ENCODE measurements around the gene ZNF777. TPM values are rescaled to one million over a fixed set of nuclear protein-coding genes. Genes with fewer than 3 reads are reported as not detected.

The ZNF777 gene
- total RNA-seq (3.8 TPM), polyA plus RNA-seq (6.7 TPM)
- long read RNA-seq, donor 1 = 0 reads
- long read RNA-seq, donor 2 = 0 reads
- long read RNA-seq, donor 3 = 0 reads
- long read RNA-seq, donor 4 = 0 reads
- long read RNA-seq, donor 5 = 0 reads
- long read RNA-seq, donor 6 = 0 reads
- long read RNA-seq, donor 7 = 0 reads
- long read RNA-seq, donor 8 = 0 reads
- long read RNA-seq, donor 9 = 0 reads
- long read RNA-seq, donor 10 = 0 reads

DNA sequence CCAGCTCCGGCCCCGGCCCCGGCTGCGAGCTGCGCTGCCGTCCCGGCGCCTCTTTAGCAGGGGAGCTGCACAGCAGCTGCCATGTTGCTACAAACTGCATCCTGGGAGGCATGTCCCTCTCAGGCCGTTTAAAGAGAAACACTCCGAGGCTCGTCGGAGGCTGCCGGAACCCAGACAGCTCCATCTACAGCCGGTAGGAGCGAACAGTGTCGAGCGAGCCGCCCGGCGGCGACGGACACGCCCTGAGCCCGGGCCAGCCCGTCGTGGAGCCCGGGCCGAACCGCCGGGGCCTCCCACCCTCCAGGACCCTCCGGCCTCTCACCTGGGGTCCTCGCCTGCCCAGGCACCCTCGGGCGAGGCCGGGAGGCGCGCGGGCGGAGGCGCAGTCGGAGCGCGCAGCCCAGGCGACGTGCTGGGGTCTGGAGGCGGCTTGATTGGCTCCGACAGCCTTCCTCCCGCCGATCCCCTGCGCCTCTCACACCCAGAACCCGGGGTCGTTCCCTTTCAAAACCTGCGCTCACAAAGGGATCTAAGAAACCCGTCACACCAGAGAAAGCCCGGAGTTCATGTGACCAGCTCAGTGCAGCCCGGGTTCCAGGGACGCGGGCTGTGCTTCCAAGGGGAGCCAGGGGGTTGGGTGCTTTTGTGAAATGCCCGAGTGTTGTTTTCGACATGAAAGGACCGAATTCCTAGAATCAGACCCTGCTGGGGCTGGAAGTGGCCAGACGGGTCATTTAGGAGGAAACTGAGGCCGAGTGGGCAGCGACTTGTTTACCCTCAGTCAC, at the start of gene ZNF777:
ZNF777 (minus strand) TSS at position 570 of the 785 bp plus-strand sequence. CDS start 5,040 bp downstream, outside the sequence.
- peak within 1 kb of the TSS; percentile 48 to 93 for H3K4me3 ChIP-seq (ENCODE audit: low read length in 2 of 2)
- H3K4me1 ChIP-seq (ENCODE audit: control insufficient read depth in 2 of 2, insufficient read depth in 2 of 2, low read length in 2 of 2) = peaks cover 9 to 11% of the 10 kb centered on the region in 2 donors
- H3K9me3 ChIP-seq (ENCODE audit: control insufficient read depth in 2 of 2, insufficient read depth in 1 of 2, low read length in 1 of 2) = peaks cover 0 to 4% of the 10 kb centered on the region in 2 donors
- H3K27ac ChIP-seq (ENCODE audit: low read depth in 1 of 2, low read length in 1 of 2) = peak within 1 kb of the TSS in 1 of 2 donors; percentile 72
- peaks cover 8% of the 10 kb centered on the region in 2 donors for H3K36me3 ChIP-seq (ENCODE audit: control insufficient read depth in 2 of 2, insufficient read depth in 2 of 2, low read length in 1 of 2)
- peaks cover 0 to 46% of the 10 kb centered on the region in 2 donors for H3K27me3 ChIP-seq (ENCODE audit: control insufficient read depth in 2 of 2, insufficient read depth in 1 of 2, low read length in 1 of 2)
- peak; percentile 51 to 89 (median 64) for DNase-seq (ENCODE audit: low read depth in 6 of 9, low spot score in 9 of 9)
- WGBS = 1% methylated on average over 64 of the region's 64 CpGs

DNA sequence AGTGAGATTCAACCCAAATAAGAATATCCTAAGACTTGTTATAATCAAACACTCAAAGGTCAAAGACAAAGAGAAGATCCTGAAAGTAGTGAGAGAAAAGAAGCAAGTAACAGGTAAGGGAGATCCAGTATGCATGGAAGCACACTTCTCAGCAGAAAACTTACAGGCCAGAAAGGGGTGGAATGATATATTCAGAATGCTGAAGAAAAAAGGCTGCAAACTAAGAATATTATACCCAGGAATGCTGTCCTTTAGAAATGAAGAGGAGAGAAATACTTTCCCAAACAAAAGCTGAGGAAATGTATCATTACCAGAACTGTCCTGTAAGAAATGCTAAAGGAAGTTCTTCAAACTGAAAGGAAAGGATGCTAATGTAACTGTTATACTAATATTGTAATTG, 49.4 kb upstream of the ZNF777 start:
- DNase-seq (ENCODE audit: low read depth in 6 of 9, low spot score in 9 of 9) = no peak
- H3K27me3 ChIP-seq (ENCODE audit: control insufficient read depth in 2 of 2, insufficient read depth in 1 of 2, low read length in 1 of 2) = no peaks in the 10 kb centered on the region
- H3K27ac ChIP-seq (ENCODE audit: low read depth in 1 of 2, low read length in 1 of 2) = no peak overlapping the region
- H3K4me1 ChIP-seq (ENCODE audit: control insufficient read depth in 2 of 2, insufficient read depth in 2 of 2, low read length in 2 of 2) = no peaks in the 10 kb centered on the region
- H3K4me3 ChIP-seq (ENCODE audit: low read length in 2 of 2) = no peak overlapping the region
- peaks cover 0 to 17% of the 10 kb centered on the region in 2 donors for H3K9me3 ChIP-seq (ENCODE audit: control insufficient read depth in 2 of 2, insufficient read depth in 1 of 2, low read length in 1 of 2)
- no peaks in the 10 kb centered on the region for H3K36me3 ChIP-seq (ENCODE audit: control insufficient read depth in 2 of 2, insufficient read depth in 2 of 2, low read length in 1 of 2)

DNA sequence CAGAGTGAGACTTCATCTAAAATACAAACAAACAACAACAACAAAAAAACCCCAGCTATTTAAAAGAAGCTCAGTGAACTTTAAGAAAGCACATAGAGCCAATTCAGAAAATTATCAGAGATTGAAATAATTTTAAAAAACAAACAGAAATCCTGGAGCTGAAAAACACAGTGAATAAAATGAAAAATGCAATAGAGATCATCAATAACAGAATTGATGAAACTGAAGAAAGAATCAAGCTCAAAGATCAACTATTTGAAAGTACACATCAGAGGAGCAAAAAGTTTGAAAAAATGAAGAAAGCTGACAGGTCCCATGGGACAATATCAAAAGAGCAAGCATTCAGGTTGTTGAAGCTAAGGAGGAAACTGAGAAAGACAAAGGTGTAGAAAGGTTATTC, 48.9 kb upstream of the ZNF777 start:
- H3K4me3 ChIP-seq (ENCODE audit: low read length in 2 of 2) = no peak overlapping the region
- H3K9me3 ChIP-seq (ENCODE audit: control insufficient read depth in 2 of 2, insufficient read depth in 1 of 2, low read length in 1 of 2) = peaks cover 0 to 17% of the 10 kb centered on the region in 2 donors
- no peaks in the 10 kb centered on the region for H3K36me3 ChIP-seq (ENCODE audit: control insufficient read depth in 2 of 2, insufficient read depth in 2 of 2, low read length in 1 of 2)
- no peaks in the 10 kb centered on the region for H3K27me3 ChIP-seq (ENCODE audit: control insufficient read depth in 2 of 2, insufficient read depth in 1 of 2, low read length in 1 of 2)
- no peaks in the 10 kb centered on the region for H3K4me1 ChIP-seq (ENCODE audit: control insufficient read depth in 2 of 2, insufficient read depth in 2 of 2, low read length in 2 of 2)
- DNase-seq (ENCODE audit: low read depth in 6 of 9, low spot score in 9 of 9) = no peak
- no peak overlapping the region for H3K27ac ChIP-seq (ENCODE audit: low read depth in 1 of 2, low read length in 1 of 2)

DNA sequence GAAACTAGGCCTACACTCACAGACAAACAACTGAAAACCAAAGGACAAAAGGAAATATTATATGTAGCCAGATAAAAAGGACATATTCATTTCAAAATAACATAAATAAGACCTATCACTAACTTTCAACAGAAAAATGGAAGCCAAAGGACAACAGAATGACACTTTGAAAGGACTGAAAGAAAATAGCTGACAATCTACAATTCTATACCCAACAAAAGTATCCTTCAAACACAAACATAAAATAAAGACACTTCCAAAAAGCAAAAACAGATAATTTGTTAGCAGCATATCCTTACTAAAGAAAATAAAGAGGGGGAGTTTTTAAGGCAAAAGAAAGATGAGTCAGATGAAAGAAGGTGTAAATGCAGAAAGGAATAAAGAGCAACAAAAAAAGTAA, 44.7 kb upstream of the ZNF777 start:
- DNase-seq (ENCODE audit: low read depth in 6 of 9, low spot score in 9 of 9) = no peak
- H3K27ac ChIP-seq (ENCODE audit: low read depth in 1 of 2, low read length in 1 of 2) = no peak overlapping the region
- no peaks in the 10 kb centered on the region for H3K4me1 ChIP-seq (ENCODE audit: control insufficient read depth in 2 of 2, insufficient read depth in 2 of 2, low read length in 2 of 2)
- H3K27me3 ChIP-seq (ENCODE audit: control insufficient read depth in 2 of 2, insufficient read depth in 1 of 2, low read length in 1 of 2) = peaks cover 0 to 2% of the 10 kb centered on the region in 2 donors
- no peaks in the 10 kb centered on the region for H3K36me3 ChIP-seq (ENCODE audit: control insufficient read depth in 2 of 2, insufficient read depth in 2 of 2, low read length in 1 of 2)
- H3K9me3 ChIP-seq (ENCODE audit: control insufficient read depth in 2 of 2, insufficient read depth in 1 of 2, low read length in 1 of 2) = peaks cover 0 to 17% of the 10 kb centered on the region in 2 donors
- no peak overlapping the region for H3K4me3 ChIP-seq (ENCODE audit: low read length in 2 of 2)

DNA sequence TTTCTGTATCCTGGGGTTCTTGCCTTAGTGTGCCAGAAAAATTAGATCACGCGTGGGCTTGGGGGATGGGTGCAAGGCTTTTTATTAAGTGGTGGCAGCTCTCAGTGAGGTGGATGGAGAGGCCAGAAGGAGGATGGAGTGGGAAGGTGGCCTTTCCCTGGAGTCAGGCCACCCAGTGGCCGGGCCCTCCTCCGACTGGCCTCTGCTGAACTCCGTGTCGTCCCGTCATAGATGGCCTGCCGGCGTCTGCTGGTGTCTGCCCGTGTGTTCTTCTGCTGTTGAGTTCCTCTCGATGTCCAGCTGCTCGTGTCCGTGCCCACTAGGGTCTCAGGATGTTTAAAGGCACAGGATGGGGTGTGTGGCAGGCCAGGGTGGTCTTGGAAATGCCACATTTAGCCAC, 40.8 kb upstream of the ZNF777 start:
- H3K9me3 ChIP-seq (ENCODE audit: control insufficient read depth in 2 of 2, insufficient read depth in 1 of 2, low read length in 1 of 2) = no peaks in the 10 kb centered on the region
- WGBS = 95% methylated on average over 13 of the region's 13 CpGs
- H3K4me3 ChIP-seq (ENCODE audit: low read length in 2 of 2) = no peak overlapping the region
- no peaks in the 10 kb centered on the region for H3K4me1 ChIP-seq (ENCODE audit: control insufficient read depth in 2 of 2, insufficient read depth in 2 of 2, low read length in 2 of 2)
- no peak overlapping the region for H3K27ac ChIP-seq (ENCODE audit: low read depth in 1 of 2, low read length in 1 of 2)
- no peak for DNase-seq (ENCODE audit: low read depth in 6 of 9, low spot score in 9 of 9)
- H3K36me3 ChIP-seq (ENCODE audit: control insufficient read depth in 2 of 2, insufficient read depth in 2 of 2, low read length in 1 of 2) = no peaks in the 10 kb centered on the region
- H3K27me3 ChIP-seq (ENCODE audit: control insufficient read depth in 2 of 2, insufficient read depth in 1 of 2, low read length in 1 of 2) = peaks cover 0 to 3% of the 10 kb centered on the region in 2 donors

DNA sequence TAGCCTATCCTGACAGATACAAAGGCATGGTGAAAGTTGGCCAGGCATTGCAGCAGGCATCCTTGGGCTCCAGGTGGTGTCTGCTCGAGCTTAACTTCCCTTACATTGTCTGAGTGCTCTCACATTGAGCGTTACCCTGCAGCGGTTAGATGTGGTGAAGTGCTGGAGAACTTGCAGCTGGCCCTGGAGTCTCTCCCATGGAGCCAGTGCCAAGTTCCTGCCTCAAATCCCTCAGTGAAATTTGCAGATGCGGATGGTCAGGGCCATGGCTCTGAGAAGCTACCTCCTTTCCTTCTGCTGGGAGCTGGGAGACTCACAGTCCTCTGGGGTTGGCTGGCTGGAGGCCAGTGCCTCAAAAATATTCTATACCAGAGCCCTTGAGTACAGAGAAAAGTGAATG, 40.0 kb upstream of the ZNF777 start:
- Histone ChIP-seq H3K27ac (ENCODE audit: low read depth in 1 of 2, low read length in 1 of 2) (no peak overlapping the region), H3K4me3 (ENCODE audit: low read length in 2 of 2) (no peak overlapping the region), H3K36me3 (ENCODE audit: control insufficient read depth in 2 of 2, insufficient read depth in 2 of 2, low read length in 1 of 2) (no peaks in the 10 kb centered on the region), H3K9me3 (ENCODE audit: control insufficient read depth in 2 of 2, insufficient read depth in 1 of 2, low read length in 1 of 2) (no peaks in the 10 kb centered on the region), H3K27me3 (ENCODE audit: control insufficient read depth in 2 of 2, insufficient read depth in 1 of 2, low read length in 1 of 2) (peaks cover 0 to 3% of the 10 kb centered on the region in 2 donors), H3K4me1 (ENCODE audit: control insufficient read depth in 2 of 2, insufficient read depth in 2 of 2, low read length in 2 of 2) (peaks cover 0 to 5% of the 10 kb centered on the region in 2 donors)
- WGBS = 88% methylated on average over 4 of the region's 4 CpGs
- no peak for DNase-seq (ENCODE audit: low read depth in 6 of 9, low spot score in 9 of 9)

DNA sequence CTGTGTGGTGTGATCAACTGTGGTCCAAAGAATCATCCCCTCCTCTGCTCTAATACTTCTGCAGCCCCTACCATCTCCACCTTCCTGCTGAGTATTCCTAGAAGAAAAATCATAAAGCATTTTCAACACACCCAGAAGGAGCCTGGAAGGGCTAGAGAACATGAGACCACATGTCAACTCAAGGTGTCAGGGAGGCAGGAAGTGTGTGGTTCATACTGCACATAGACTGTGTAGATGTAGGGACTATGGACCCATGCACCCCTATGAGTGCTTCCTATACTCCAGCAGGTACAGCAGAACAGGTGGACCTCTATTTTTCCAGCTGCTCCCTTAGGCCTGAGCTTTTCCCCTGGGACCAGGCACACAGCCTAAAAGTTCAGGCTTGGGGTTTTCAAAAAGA, 39.3 kb upstream of the ZNF777 start:
- no peaks in the 10 kb centered on the region for H3K9me3 ChIP-seq (ENCODE audit: control insufficient read depth in 2 of 2, insufficient read depth in 1 of 2, low read length in 1 of 2)
- H3K4me1 ChIP-seq (ENCODE audit: control insufficient read depth in 2 of 2, insufficient read depth in 2 of 2, low read length in 2 of 2) = peaks cover 0 to 12% of the 10 kb centered on the region in 2 donors
- H3K4me3 ChIP-seq (ENCODE audit: low read length in 2 of 2) = no peak overlapping the region
- H3K27me3 ChIP-seq (ENCODE audit: control insufficient read depth in 2 of 2, insufficient read depth in 1 of 2, low read length in 1 of 2) = peaks cover 0 to 3% of the 10 kb centered on the region in 2 donors
- no peak overlapping the region for H3K27ac ChIP-seq (ENCODE audit: low read depth in 1 of 2, low read length in 1 of 2)
- no peaks in the 10 kb centered on the region for H3K36me3 ChIP-seq (ENCODE audit: control insufficient read depth in 2 of 2, insufficient read depth in 2 of 2, low read length in 1 of 2)
- DNase-seq (ENCODE audit: low read depth in 6 of 9, low spot score in 9 of 9) = peak in 1 of 9 donors; percentile 27

DNA sequence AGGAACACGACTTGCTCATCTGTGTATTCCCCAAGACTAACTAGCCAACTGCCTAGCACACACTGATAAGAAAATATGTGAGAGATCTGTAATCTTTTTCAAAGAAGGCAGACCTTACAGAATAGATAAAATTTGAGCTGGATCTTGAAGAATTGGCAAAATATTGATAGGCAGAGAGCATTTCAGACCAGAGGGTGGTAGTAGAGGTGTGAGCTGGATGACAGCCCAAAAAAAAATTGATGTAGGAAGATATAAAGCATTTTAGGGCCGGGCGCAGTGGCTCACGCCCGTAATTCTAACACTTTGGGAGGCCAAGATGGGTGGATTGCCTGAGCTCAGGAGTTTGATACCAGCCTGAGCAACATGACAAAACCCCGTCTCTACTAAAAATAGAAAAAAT, 37.9 kb upstream of the ZNF777 start:
- no peak for DNase-seq (ENCODE audit: low read depth in 6 of 9, low spot score in 9 of 9)
- Histone ChIP-seq H3K27ac (ENCODE audit: low read depth in 1 of 2, low read length in 1 of 2) (no peak overlapping the region), H3K4me1 (ENCODE audit: control insufficient read depth in 2 of 2, insufficient read depth in 2 of 2, low read length in 2 of 2) (peaks cover 0 to 15% of the 10 kb centered on the region in 2 donors), H3K36me3 (ENCODE audit: control insufficient read depth in 2 of 2, insufficient read depth in 2 of 2, low read length in 1 of 2) (peaks cover under 1 to 6% of the 10 kb centered on the region in 2 donors), H3K9me3 (ENCODE audit: control insufficient read depth in 2 of 2, insufficient read depth in 1 of 2, low read length in 1 of 2) (no peaks in the 10 kb centered on the region), H3K4me3 (ENCODE audit: low read length in 2 of 2) (no peak overlapping the region), H3K27me3 (ENCODE audit: control insufficient read depth in 2 of 2, insufficient read depth in 1 of 2, low read length in 1 of 2) (peaks cover 0 to 3% of the 10 kb centered on the region in 2 donors)
- 96% methylated on average over 6 of the region's 6 CpGs for WGBS

DNA sequence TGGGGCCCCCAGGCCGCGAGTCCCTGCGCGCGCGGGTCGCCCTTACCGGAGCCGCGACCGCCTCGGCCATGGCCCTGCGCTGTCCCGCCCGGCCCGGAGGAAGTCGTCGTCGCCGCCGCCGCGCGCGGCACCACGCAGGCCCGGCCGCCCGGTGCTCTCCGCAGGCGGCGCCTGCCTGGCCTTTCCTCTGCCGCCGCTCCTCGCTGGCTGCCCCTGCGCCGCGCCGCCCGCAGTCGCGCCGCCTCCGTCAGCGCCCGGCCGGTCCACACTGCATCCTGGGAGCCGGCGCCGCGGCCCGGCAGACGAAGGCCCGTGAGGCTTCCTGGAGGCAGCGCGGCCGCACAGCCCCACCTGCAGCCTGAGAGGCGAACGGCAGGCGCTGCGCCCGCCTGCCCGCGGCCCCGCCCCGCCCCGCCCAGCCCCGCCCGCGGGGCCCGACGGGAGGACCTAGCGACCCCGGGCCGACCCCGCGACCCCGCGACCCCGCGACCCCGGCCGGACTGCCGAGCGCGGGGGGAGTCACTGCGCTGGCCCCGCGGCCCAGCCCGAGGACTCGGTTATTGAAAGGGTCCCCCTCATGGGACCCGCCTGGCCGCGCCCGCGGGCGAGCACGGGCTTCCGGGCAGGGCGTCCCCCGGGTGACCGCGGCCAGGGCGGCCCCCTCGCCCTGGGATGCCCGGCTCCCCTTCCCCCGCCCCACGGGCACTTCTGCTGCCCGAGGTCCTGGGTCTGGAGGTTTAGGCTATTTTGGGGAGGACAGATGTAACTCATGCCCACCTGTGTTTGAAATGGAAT, 36.8 kb upstream of the ZNF777 start, which contains the start of gene ZNF746:
ZNF746 (minus strand) TSS at position 343 of the 795 bp plus-strand sequence; CDS start at position 70, 273 bp downstream.
- no peaks in the 10 kb centered on the region for H3K9me3 ChIP-seq (ENCODE audit: control insufficient read depth in 2 of 2, insufficient read depth in 1 of 2, low read length in 1 of 2)
- WGBS = under 1% methylated on average over 109 of the region's 109 CpGs
- peak within 1 kb of the TSS; percentile 32 to 85 for H3K27ac ChIP-seq (ENCODE audit: low read depth in 1 of 2, low read length in 1 of 2)
- H3K4me1 ChIP-seq (ENCODE audit: control insufficient read depth in 2 of 2, insufficient read depth in 2 of 2, low read length in 2 of 2) = peaks cover 0 to 15% of the 10 kb centered on the region in 2 donors
- DNase-seq (ENCODE audit: low read depth in 6 of 9, low spot score in 9 of 9) = peak; percentile 29 to 87 (median 63)
- H3K36me3 ChIP-seq (ENCODE audit: control insufficient read depth in 2 of 2, insufficient read depth in 2 of 2, low read length in 1 of 2) = peaks cover 11 to 18% of the 10 kb centered on the region in 2 donors
- H3K4me3 ChIP-seq (ENCODE audit: low read length in 2 of 2) = peak within 1 kb of the TSS; percentile 76 to 88
- H3K27me3 ChIP-seq (ENCODE audit: control insufficient read depth in 2 of 2, insufficient read depth in 1 of 2, low read length in 1 of 2) = peaks cover 0 to 3% of the 10 kb centered on the region in 2 donors

Data from thymus (tissue), 14 donors.